Heart right ventricle (tissue), 16 donors: ENCODE results near the gene ESD. TPM values are rescaled to one million over a fixed set of nuclear protein-coding genes. Genes with fewer than 3 reads are reported as not detected.

ENCODE experiments used
- ATAC-seq, 8 donors: fragments of 200-7000 bp; cut with Tn5 transposase; one replicate each; pipeline ENCODE4 v1.9.1; 2020; ENCODE audit warnings: mild to moderate bottlenecking in 8 of 8, moderate library complexity in 8 of 8, moderate number of reproducible peaks in 1 of 8
- DNase-seq, 2 donors: peaks; one replicate each; pipeline ENCODE4 v3.0.0-alpha.2; 2020
- H3K27ac ChIP-seq, 10 donors: fragments of 200-600 bp; sonication (generic) in 2 of 10; one replicate each; pipeline versions ENCODE4 v1.5.0 to v1.8.0; 2020 to 2022; ENCODE audit warnings: mild to moderate bottlenecking in 3 of 10
- H3K27me3 ChIP-seq, 7 donors: fragments of 200-600 bp; one replicate each; pipeline ENCODE4 v1.8.0; 2021 to 2022; ENCODE audit warnings: mild to moderate bottlenecking in 2 of 7
- H3K36me3 ChIP-seq, 9 donors: fragments of 200-600 bp; sonication (generic) in 1 of 9; one replicate each; pipeline versions ENCODE4 v1.5.0 to v1.8.0; 2020 to 2022; ENCODE audit warnings: mild to moderate bottlenecking in 2 of 9
- H3K4me1 ChIP-seq, 9 donors: fragments of 200-600 bp; sonication (generic) in 1 of 9; one replicate each; pipeline versions ENCODE4 v1.5.0 to v1.8.0; 2020 to 2022; ENCODE audit warnings: mild to moderate bottlenecking in 4 of 9
- H3K4me3 ChIP-seq, 10 donors: fragments of 200-600 bp; sonication (generic) in 2 of 10; one replicate each; pipeline versions ENCODE4 v1.5.0 to v1.8.0; 2020 to 2022; ENCODE audit warnings: mild to moderate bottlenecking in 7 of 10, moderate library complexity in 2 of 10
- H3K9me3 ChIP-seq, 11 donors: fragments of 200-600 bp in 10 of 11; sonication (generic) in 2 of 11; one replicate each; pipeline versions ENCODE4 v1.5.0 to v1.8.0; 2013 to 2022; ENCODE audit warnings: mild to moderate bottlenecking in 2 of 11, control low read depth in 1 of 11, moderate library complexity in 1 of 11
- CTCF ChIP-seq, 9 donors: fragments of 200-600 bp; sonication (generic) in 2 of 9; IDR thresholded peaks; one replicate each; pipeline versions ENCODE4 v1.5.0 to v1.8.0; 2021 to 2022; ENCODE audit warnings: antibody characterized with exemption in 9 of 9, mild to moderate bottlenecking in 5 of 9, moderate library complexity in 1 of 9
- WGBS, 2 donors: extraction: QIAGEN DNeasy Blood & Tissue Kit; methylation state at CpG; one replicate each; pipeline ENCODE4 v1.1.7; 2013; ENCODE audit warnings: inconsistent platforms in 1 of 2; 5-methylcytosine and 5-hydroxymethylcytosine counted together
- intact Hi-C, 10 donors: fragments of 100-400 bp; cut with DNase I; formaldehyde crosslinking; loops; one replicate each; pipeline versions ENCODE4 v1.11.1 to v1.14.2; 2022
- polyA plus RNA-seq, 2 donors: library from polyadenylated mRNA; stranded (reverse); fragments of 200-250 nt; gene quantifications; one replicate each; pipeline ENCODE4 v1.2.3, GENCODE V29; 2013
- total RNA-seq, 10 donors: library from RNA; stranded (reverse); fragmentation: NEBNext Ultra II Directional in 3 of 10; extraction: Animal tissue kit (Norgen Biotek cat#: 25700) in 3 of 10; gene quantifications; one replicate each; pipeline versions ENCODE4 v1.2.1 to v1.2.4, GENCODE V29; 2021 to 2023
- donor health status: Arrhythmogenic right ventricular cardiomyopathy.
- donor health status: ischemic (EF 13 %, LVEDD 7.1; RV severe dilation, severe dysfunction).
- donor health status: healthy with polysubstance abuse.
- donor health status: DM: no; HTN: yes; CAD: no.
- donor health status: DM: no; HTN: no; CAD: no.
- donor health status: ischemic (EF 25% LVEDD 6.9; RV normal size, moderate dysfunction).
- donor health status: ischemic (EF 25% LVEDD 5.7; RV mildly dilated, moderate dysfunction).
- donor health status: healthy.
- donor health status: DM: yes; HTN: yes; CAD: no.
- donor health status: Ischemic cardiomyopathy.
- donor health status: ischemic (EF 35%, LVEDD 5.7; RV mildly dilated, moderate dysfunction).
- donor health status: nonischemic (EF 11% LVEDD 7.7; RV severe dilation, severe dysfunction).
- donor health status: DM: yes; HTN: yes; CAD: no.
- donor health status: PGD.
- donor health status: ischemic (EF 29% LVEDD 5.4; RV normal size, mild dysfunction).
- donor health status: nonischemic (EF 23%, LVEDD 6.1; RV moderate dilation, normal function).

Gene ESD
- total and polyA plus RNA-seq, 12 donors: 44.9 to 124 (median 106) TPM

GRCh38 chr13:46844431-46844830 lies 47.5 kb upstream of the ESD start:
- Histone ChIP-seq H3K36me3 (no peaks in the 10 kb centered on the region), H3K27me3 (peaks cover 0 to 15% (median 0%) of the 10 kb centered on the region in 7 donors), H3K9me3 (no peaks in the 10 kb centered on the region), H3K4me3 (no peak overlapping the region), H3K4me1 (no peaks in the 10 kb centered on the region), H3K27ac (no peak overlapping the region)
- TF ChIP-seq CTCF (IDR thresholded peaks at IDR 0.05): no peak
- WGBS, 2 donors: 55 to 69% methylated on average over 4 of the region's 4 CpGs
- ATAC-seq: no peak
- intact Hi-C loops: no loop called here
- DNase-seq: no peak

GRCh38 chr13:46839399-46839798 lies 42.4 kb upstream of the ESD start:
- Histone ChIP-seq H3K36me3 (no peaks in the 10 kb centered on the region), H3K27ac (no peak overlapping the region), H3K9me3 (no peaks in the 10 kb centered on the region), H3K4me1 (no peaks in the 10 kb centered on the region), H3K4me3 (no peak overlapping the region), H3K27me3 (peaks cover 0 to 15% (median 0%) of the 10 kb centered on the region in 7 donors)
- ATAC-seq (no peak), DNase-seq (no peak)
- 33 to 48% methylated on average over 1 of the region's 1 CpG for WGBS, 2 donors
- no peak for TF ChIP-seq CTCF (IDR thresholded peaks at IDR 0.05)
- intact Hi-C loops: loop anchor here in 4 of 10 donors (10.0 kb wide), 1 partner anchor 935 kb away; no protein-coding TSS in a partner anchor

- Histone ChIP-seq H3K4me1 (no peaks in the 10 kb centered on the region), H3K27me3 (no peaks in the 10 kb centered on the region), H3K36me3 (no peaks in the 10 kb centered on the region), H3K9me3 (no peaks in the 10 kb centered on the region), H3K4me3 (no peak overlapping the region), H3K27ac (no peak overlapping the region)
- 85 to 86% methylated on average over 6 of the region's 6 CpGs for WGBS, 2 donors
- ATAC-seq: no peak
- no peak for TF ChIP-seq CTCF (IDR thresholded peaks at IDR 0.05)
- intact Hi-C loops: loop anchor here in 7 of 10 donors (5.0 to 10.0 kb wide), 3 partner anchors 938 to 943 kb away; no protein-coding TSS in a partner anchor
- DNase-seq: no peak
Measured at GRCh38 chr13:46834657-46835056, 37.7 kb upstream of the ESD start.

DNA sequence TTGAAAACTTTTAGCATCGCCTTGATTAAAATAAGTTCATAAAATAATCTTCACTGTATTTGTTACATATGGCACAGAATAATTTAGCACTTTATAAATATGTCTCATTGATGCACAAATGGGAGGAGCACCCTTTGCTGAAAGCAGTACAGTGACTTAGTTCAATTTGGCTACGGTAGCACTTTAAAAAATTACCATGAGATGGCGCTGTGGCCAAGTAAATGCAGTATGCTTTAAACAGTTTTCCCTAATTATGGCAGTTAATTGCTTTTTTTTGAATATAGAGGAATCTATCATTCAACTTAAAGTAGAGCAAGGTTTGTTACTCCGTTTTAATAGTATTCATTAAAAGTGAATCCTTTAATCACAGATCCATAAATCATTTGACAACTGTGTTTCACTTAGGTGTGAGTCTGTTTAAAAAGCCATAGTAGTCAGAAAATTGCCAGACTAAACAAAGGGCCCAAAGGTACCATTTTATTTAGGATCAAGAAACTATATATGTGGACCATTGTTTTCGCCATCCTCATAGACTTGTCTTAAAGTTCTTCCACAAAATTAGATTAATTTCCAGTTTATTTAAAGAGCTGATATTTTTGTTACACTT lies 34.7 kb upstream of the ESD start:
- no peaks in the 10 kb centered on the region for H3K36me3 ChIP-seq
- H3K4me3 ChIP-seq: no peak overlapping the region
- no peaks in the 10 kb centered on the region for H3K4me1 ChIP-seq
- intact Hi-C loops: loop anchor here in 8 of 10 donors (2.0 to 10.0 kb wide), 4 partner anchors 941 to 946 kb away; no protein-coding TSS in a partner anchor
- DNase-seq: peak in 1 of 2 donors; percentile 24
- no peak overlapping the region for H3K27ac ChIP-seq
- ATAC-seq: no peak
- TF ChIP-seq CTCF (IDR thresholded peaks at IDR 0.05): peak; percentile 44 to 80 (median 75)
- WGBS, 2 donors: 16 to 18% methylated on average over 5 of the region's 5 CpGs
- H3K27me3 ChIP-seq: no peaks in the 10 kb centered on the region
- no peaks in the 10 kb centered on the region for H3K9me3 ChIP-seq
